Activated CD8-positive, alpha-beta T cell treated with anti-CD3 and anti-CD28 coated beads for 36 hours (primary cell): ENCODE measurements around the gene MRPS27. TPM values are rescaled to one million over a fixed set of nuclear protein-coding genes. Genes with fewer than 3 reads are reported as not detected.

Source experiments
- ATAC-seq: fragments of 200-7000 bp; cut with Tn5 transposase; one replicate; pipeline ENCODE4 v1.10.0; 2021; ENCODE audit warnings: mild to moderate bottlenecking, moderate library complexity
- CTCF ChIA-PET: fragments of 350-600 bp; sonication (Branson Sonifier 250); formaldehyde crosslinking; loops from one replicate; lab custom pipeline; 2021; ENCODE audit warnings: antibody characterized with exemption; lab: Charles Lee
- POLR2A ChIA-PET: fragments of 350-600 bp; sonication (Branson Sonifier 250); formaldehyde crosslinking; loops from one replicate; lab custom pipeline; 2021; ENCODE audit warnings: antibody characterized with exemption; lab: Charles Lee
- DNase-seq: peaks from one replicate; pipeline ENCODE4 v3.0.0-alpha.2; 2020
- H3K27ac Mint-ChIP-seq: one replicate; pipeline ENCODE4 v1.8.0; 2021; ENCODE audit warnings: mild to moderate bottlenecking, mixed read lengths
- H3K27me3 Mint-ChIP-seq: one replicate; pipeline ENCODE4 v1.8.0; 2021; ENCODE audit warnings: mixed read lengths
- H3K36me3 Mint-ChIP-seq: one replicate; pipeline ENCODE4 v1.8.0; 2021; ENCODE audit warnings: low read depth, mixed read lengths
- H3K4me1 Mint-ChIP-seq: one replicate; pipeline ENCODE4 v1.8.0; 2021; ENCODE audit warnings: low read depth, mixed read lengths
- H3K4me3 Mint-ChIP-seq: one replicate; pipeline ENCODE4 v1.8.0; 2021; ENCODE audit warnings: mild to moderate bottlenecking, moderate library complexity, mixed read lengths
- H3K9me3 Mint-ChIP-seq: one replicate; pipeline ENCODE4 v1.8.0; 2021; ENCODE audit warnings: mixed read lengths
- CTCF ChIP-seq: fragments of 200-600 bp; IDR thresholded peaks from one replicate; pipeline ENCODE4 v1.8.0; 2022; ENCODE audit warnings: antibody characterized with exemption, mild to moderate bottlenecking
- intact Hi-C: fragments of 100-400 bp; cut with micrococcal nuclease; formaldehyde crosslinking; loops from one replicate; pipeline ENCODE4 v1.10.0; 2022
- total RNA-seq, 2 experiments: library from RNA; stranded (reverse); gene quantifications; one replicate each; pipeline ENCODE4 v1.2.3, GENCODE V29; 2021

The MRPS27 gene
- total RNA-seq, 2 experiments from 2014 or later = 91.5 to 99.1 TPM

- POLR2A ChIA-PET = no interaction called here
- Mint-ChIP-seq H3K27ac (no peak overlapping the region), H3K36me3 (peaks cover 46% of the 10 kb centered on the region), H3K9me3 (no peaks in the 10 kb centered on the region), H3K27me3 (no peaks in the 10 kb centered on the region), H3K4me3 (no peak overlapping the region), H3K4me1 (peaks cover 11% of the 10 kb centered on the region)
- CTCF ChIA-PET = no interaction called here
- intact Hi-C loops = no loop called here
- DNase-seq (no peak), ATAC-seq (no peak)
- no peak for TF ChIP-seq CTCF
These were observed 25.6 kb downstream of the MRPS27 start for GRCh38 chr5:72294473-72294872.

GRCh38 chr5:72293495-72294055 is 26.5 kb downstream of the MRPS27 start:
- ChIA-PET CTCF (no interaction called here), POLR2A (no interaction called here)
- intact Hi-C loops = no loop called here
- no peak for TF ChIP-seq CTCF
- no peaks in the 10 kb centered on the region for H3K9me3 Mint-ChIP-seq
- H3K27ac Mint-ChIP-seq = no peak overlapping the region
- ATAC-seq (no peak), DNase-seq (no peak)
- H3K4me1 Mint-ChIP-seq = peaks cover 6% of the 10 kb centered on the region
- no peaks in the 10 kb centered on the region for H3K27me3 Mint-ChIP-seq
- peaks cover 41% of the 10 kb centered on the region for H3K36me3 Mint-ChIP-seq
- no peak overlapping the region for H3K4me3 Mint-ChIP-seq

GRCh38 chr5:72292411-72292810 is 27.6 kb downstream of the MRPS27 start:
- intact Hi-C loops = no loop called here
- Mint-ChIP-seq H3K4me3 (no peak overlapping the region), H3K4me1 (no peaks in the 10 kb centered on the region), H3K27me3 (no peaks in the 10 kb centered on the region), H3K36me3 (peaks cover 44% of the 10 kb centered on the region), H3K27ac (no peak overlapping the region), H3K9me3 (no peaks in the 10 kb centered on the region)
- no peak for TF ChIP-seq CTCF
- ChIA-PET POLR2A (no interaction called here), CTCF (interaction anchor here (0.8 to 0.9 kb wide), 2 partner anchors 10 to 15 kb away, joined by 3 read pairs; no protein-coding TSS in a partner anchor)
- no peak for DNase-seq
- ATAC-seq = no peak

- intact Hi-C loops = no loop called here
- POLR2A ChIA-PET = no interaction called here
- Mint-ChIP-seq H3K4me1 (no peaks in the 10 kb centered on the region), H3K27ac (no peak overlapping the region), H3K9me3 (no peaks in the 10 kb centered on the region), H3K4me3 (no peak overlapping the region), H3K36me3 (peaks cover 46% of the 10 kb centered on the region), H3K27me3 (no peaks in the 10 kb centered on the region)
- TF ChIP-seq CTCF = no peak
- CTCF ChIA-PET = interaction anchor here (0.9 kb wide), 1 partner anchor 10 kb away, joined by 3 read pairs; no protein-coding TSS in a partner anchor
- no peak for DNase-seq
- ATAC-seq = no peak
These were observed 28.4 kb downstream of the MRPS27 start for GRCh38 chr5:72291601-72292000.

- intact Hi-C loops = no loop called here
- TF ChIP-seq CTCF = no peak
- Mint-ChIP-seq H3K27me3 (no peaks in the 10 kb centered on the region), H3K9me3 (no peaks in the 10 kb centered on the region), H3K27ac (no peak overlapping the region), H3K36me3 (peaks cover 44% of the 10 kb centered on the region), H3K4me1 (no peaks in the 10 kb centered on the region), H3K4me3 (no peak overlapping the region)
- POLR2A ChIA-PET = no interaction called here
- DNase-seq (no peak), ATAC-seq (no peak)
- CTCF ChIA-PET = no interaction called here
These were observed 29.5 kb downstream of the MRPS27 start for GRCh38 chr5:72290356-72291133.
